HEK293 (cell line): ENCODE results near the gene RASA3.

Source experiments
- CTCF ChIA-PET: fragments of 350-600 bp; formaldehyde crosslinking; extraction: SDS; loops from one replicate; lab custom pipeline; 2021; ENCODE audit warnings: antibody characterized with exemption; lab: Yijun Ruan, JAX
- POLR2A ChIA-PET: fragments of 300-600 bp; formaldehyde crosslinking; extraction: SDS; loops from one replicate; lab custom pipeline; 2020; ENCODE audit warnings: antibody characterized with exemption, inconsistent platforms; lab: Yijun Ruan, JAX
- H3K27ac ChIP-seq: fragments of 200-500 bp; sonication (Bioruptor generic); 2 replicates; pipeline ENCODE4 v1.5.1; 2014; ENCODE audit warnings: low read depth, low read length, control low read depth, inconsistent platforms; ENCODE audit errors: extremely low read depth
- H3K36me3 ChIP-seq, 2 experiments: fragments of 200-500 bp in 1 of 2; sonication (Bioruptor generic) in 1 of 2; 1 replicate in 1 of 2; 2 replicates in 1 of 2; pipeline ENCODE4 v1.5.1; 2014 to 2017; ENCODE audit warnings: inconsistent platforms in 2 of 2, low read length in 2 of 2; ENCODE audit not compliant: control insufficient read depth in 2 of 2, insufficient read depth in 1 of 2
- H3K4me1 ChIP-seq: fragments of 200-500 bp; sonication (Bioruptor generic); 2 replicates; pipeline ENCODE4 v1.5.1; 2014; ENCODE audit warnings: mild to moderate bottlenecking, low read length, inconsistent platforms; ENCODE audit not compliant: control insufficient read depth, insufficient read depth
- H3K4me3 ChIP-seq: 2 replicates; pipeline ENCODE4 v1.5.1; 2011; ENCODE audit warnings: low read depth, mild to moderate bottlenecking, control low read depth, low read length, moderate library complexity
- H3K9me3 ChIP-seq: fragments of 200-500 bp; sonication (Bioruptor generic); 2 replicates; pipeline ENCODE4 v1.5.1; 2014; ENCODE audit warnings: low read depth, low read length, inconsistent platforms; ENCODE audit not compliant: control insufficient read depth, insufficient read depth
- GLIS2 ChIP-seq: fragments of 450-650 bp; formaldehyde crosslinking; IDR thresholded peaks from 2 replicates; pipeline ENCODE4 v1.5.1; 2016; ENCODE audit warnings: missing biosample characterization, missing genetic modification characterization
- HOXD13 ChIP-seq: sonication (generic); formaldehyde crosslinking; IDR thresholded peaks from 2 replicates; pipeline ENCODE4 v1.8.0; 2022; ENCODE audit warnings: missing genetic modification reagents, borderline replicate concordance
- KLF1 ChIP-seq: fragments of 450-650 bp; formaldehyde crosslinking; IDR thresholded peaks from 2 replicates; pipeline ENCODE4 v1.5.1; 2016; ENCODE audit warnings: missing biosample characterization, missing genetic modification characterization
- PBX3 ChIP-seq: sonication (generic); formaldehyde crosslinking; IDR thresholded peaks from 2 replicates; pipeline ENCODE4 v1.8.1; 2022; ENCODE audit warnings: mild to moderate bottlenecking, moderate library complexity, missing genetic modification reagents
- PRDM6 ChIP-seq: fragments of 450-650 bp; formaldehyde crosslinking; IDR thresholded peaks from 2 replicates; pipeline ENCODE4 v1.5.1; 2017; ENCODE audit warnings: missing biosample characterization, missing genetic modification characterization
- WT1 ChIP-seq: fragments of 450-650 bp; formaldehyde crosslinking; IDR thresholded peaks from 2 replicates; pipeline ENCODE4 v1.5.1; 2016; ENCODE audit warnings: missing biosample characterization, missing genetic modification characterization
- ZBTB11 ChIP-seq: fragments of 450-650 bp; formaldehyde crosslinking; conservative IDR thresholded peaks from 2 replicates; pipeline ENCODE4 v1.5.1; 2016; ENCODE audit warnings: low read depth, missing biosample characterization, missing genetic modification characterization
- ZBTB8A ChIP-seq: fragments of 450-650 bp; formaldehyde crosslinking; IDR thresholded peaks from 2 replicates; pipeline ENCODE4 v1.5.1; 2016; ENCODE audit warnings: missing biosample characterization, missing genetic modification characterization
- ZNF112 ChIP-seq: fragments of 450-650 bp; formaldehyde crosslinking; IDR thresholded peaks from 2 replicates; pipeline ENCODE4 v1.5.0; 2017; ENCODE audit warnings: missing biosample characterization, missing genetic modification characterization
- ZNF175 ChIP-seq: fragments of 450-650 bp; formaldehyde crosslinking; IDR thresholded peaks from 2 replicates; pipeline ENCODE4 v1.5.1; 2016; ENCODE audit warnings: missing biosample characterization, missing genetic modification characterization
- ZNF223 ChIP-seq: fragments of 450-650 bp; formaldehyde crosslinking; IDR thresholded peaks from 2 replicates; pipeline ENCODE4 v1.5.1; 2016; ENCODE audit warnings: missing biosample characterization, missing genetic modification characterization
- ZNF23 ChIP-seq: fragments of 450-650 bp; formaldehyde crosslinking; IDR thresholded peaks from 2 replicates; pipeline ENCODE4 v1.5.1; 2016; ENCODE audit warnings: missing biosample characterization, missing genetic modification characterization, borderline replicate concordance
- ZNF324 ChIP-seq: fragments of 450-650 bp; formaldehyde crosslinking; IDR thresholded peaks from 2 replicates; pipeline ENCODE4 v1.5.1; 2016; ENCODE audit warnings: missing biosample characterization, missing genetic modification characterization
- ZNF488 ChIP-seq: fragments of 450-650 bp; formaldehyde crosslinking; IDR thresholded peaks from 2 replicates; pipeline ENCODE4 v1.5.1; 2016; ENCODE audit warnings: missing biosample characterization, missing genetic modification characterization
- ZNF514 ChIP-seq: fragments of 450-650 bp; formaldehyde crosslinking; IDR thresholded peaks from 2 replicates; pipeline ENCODE4 v1.5.1; 2016; ENCODE audit warnings: missing biosample characterization, missing genetic modification characterization
- ZNF555 ChIP-seq: fragments of 450-650 bp; formaldehyde crosslinking; conservative IDR thresholded peaks from 2 replicates; pipeline ENCODE4 v1.5.1; 2017; ENCODE audit warnings: missing biosample characterization, mild to moderate bottlenecking, missing genetic modification characterization, inconsistent platforms
- ZNF624 ChIP-seq: fragments of 450-650 bp; formaldehyde crosslinking; IDR thresholded peaks from 2 replicates; pipeline ENCODE4 v1.5.1; 2017; ENCODE audit warnings: missing biosample characterization, missing genetic modification characterization
- ZNF626 ChIP-seq: fragments of 450-650 bp; sonication (Bioruptor Pico); formaldehyde crosslinking; IDR thresholded peaks from 2 replicates; pipeline ENCODE4 v1.5.1; 2018; ENCODE audit warnings: missing biosample characterization, missing genetic modification characterization, inconsistent platforms
- ZNF629 ChIP-seq: fragments of 450-650 bp; formaldehyde crosslinking; IDR thresholded peaks from 2 replicates; pipeline ENCODE4 v1.5.1; 2017; ENCODE audit warnings: missing biosample characterization, missing genetic modification characterization
- ZNF645 ChIP-seq: fragments of 450-650 bp; formaldehyde crosslinking; IDR thresholded peaks from 2 replicates; pipeline ENCODE4; 2016; ENCODE audit warnings: missing biosample characterization, missing genetic modification characterization
- ZNF707 ChIP-seq: fragments of 450-650 bp; formaldehyde crosslinking; IDR thresholded peaks from 2 replicates; pipeline ENCODE4 v1.5.1; 2016; ENCODE audit warnings: missing biosample characterization, missing genetic modification characterization
- ZSCAN23 ChIP-seq: fragments of 450-650 bp; formaldehyde crosslinking; IDR thresholded peaks from 2 replicates; pipeline ENCODE4 v1.5.1; 2016; ENCODE audit warnings: missing biosample characterization, missing genetic modification characterization

The RASA3 gene

GRCh38 chr13:114119196-114119595, 13.2 kb downstream of the RASA3 start (continued):
- TF ChIP-seq ZNF112 (tag by site-specific recombination) (no peak), WT1 (tag by site-specific recombination) (no peak), ZBTB11 (tag by site-specific recombination) (no peak), ZNF175 (tag by site-specific recombination) (no peak), ZNF223 (tag by site-specific recombination) (no peak)
- TF ChIP-seq, all 188 proteins: peak for 0

GRCh38 chr13:114118511-114119123, 13.8 kb downstream of the RASA3 start:
- no peak for TF ChIP-seq ZSCAN23 (tag by site-specific recombination)
- no peak for TF ChIP-seq ZNF707 (tag by site-specific recombination)
- TF ChIP-seq ZNF626: no peak
- TF ChIP-seq PBX3 (CRISPR knock-in tag): no peak
- TF ChIP-seq ZBTB8A (tag by site-specific recombination): no peak
- no peak for TF ChIP-seq ZNF645
- TF ChIP-seq KLF1 (tag by site-specific recombination): no peak
- no peak for TF ChIP-seq ZNF624 (tag by site-specific recombination)
- no peak for TF ChIP-seq GLIS2
- TF ChIP-seq HOXD13 (CRISPR knock-in tag): no peak
- no peak for TF ChIP-seq ZNF23 (tag by site-specific recombination)
- TF ChIP-seq ZNF629: no peak
- no peak for TF ChIP-seq ZNF514 (tag by site-specific recombination)
- no peak for TF ChIP-seq PRDM6
- TF ChIP-seq ZNF555 (tag by site-specific recombination): no peak
- TF ChIP-seq ZNF324 (tag by site-specific recombination): no peak
- TF ChIP-seq ZNF488 (tag by site-specific recombination): no peak
- no peak overlapping the region for H3K4me3 ChIP-seq
- no peaks in the 10 kb centered on the region for H3K4me1 ChIP-seq
- ChIA-PET CTCF (no interaction called here), POLR2A (interaction anchor here (1.0 to 1.1 kb wide), 2 partner anchors 12 to 54 kb away, joined by 3 read pairs; no protein-coding TSS in a partner anchor)
- no peaks in the 10 kb centered on the region for H3K36me3 ChIP-seq
- H3K9me3 ChIP-seq: no peaks in the 10 kb centered on the region
- no peak overlapping the region for H3K27ac ChIP-seq
